Glomerular visceral epithelial cell (primary cell): ENCODE data around the gene MLPH.

Experiments
- DNase-seq: peaks from one replicate; pipeline ENCODE4 v3.0.0-alpha.2; 2016; ENCODE audit errors: extremely low spot score

Gene MLPH

GRCh38 chr2:237524631-237525030 is 37.6 kb downstream of the MLPH start:
- DNase-seq: no peak

GRCh38 chr2:237525559-237526157 is 38.6 kb downstream of the MLPH start:
- no peak for DNase-seq

GRCh38 chr2:237527233-237527632 is 40.2 kb downstream of the MLPH start:
- DNase-seq: no peak

- DNase-seq: no peak
These were observed 40.7 kb downstream of the MLPH start for GRCh38 chr2:237527766-237528165.

- DNase-seq: no peak
These were observed 42.7 kb downstream of the MLPH start for GRCh38 chr2:237529452-237530402.

GRCh38 chr2:237530472-237531433 is 43.7 kb downstream of the MLPH start:
- no peak for DNase-seq

GRCh38 chr2:237532160-237532559 is 45.1 kb downstream of the MLPH start:
- no peak for DNase-seq

- no peak for DNase-seq
These were observed 46.7 kb downstream of the MLPH start for GRCh38 chr2:237533668-237534161.

- no peak for DNase-seq
These were observed 47.3 kb downstream of the MLPH start for GRCh38 chr2:237534380-237534779.

GRCh38 chr2:237535385-237536082 is 48.5 kb downstream of the MLPH start:
- DNase-seq: no peak

- DNase-seq: no peak
These were observed 49.0 kb downstream of the MLPH start for GRCh38 chr2:237536083-237536415.

- DNase-seq: no peak
These were observed 49.6 kb downstream of the MLPH start for GRCh38 chr2:237536617-237537016.

GRCh38 chr2:237538001-237538720 is 51.1 kb downstream of the MLPH start:
- DNase-seq: no peak

- DNase-seq: no peak
These were observed 51.9 kb downstream of the MLPH start for GRCh38 chr2:237538901-237539300.

GRCh38 chr2:237539681-237540080 is 52.6 kb downstream of the MLPH start:
- DNase-seq: no peak

GRCh38 chr2:237540223-237540775 is 53.2 kb downstream of the MLPH start:
- DNase-seq: no peak

- DNase-seq: no peak
These were observed 53.8 kb downstream of the MLPH start for GRCh38 chr2:237540823-237541222.

GRCh38 chr2:237541243-237541642 is 54.2 kb downstream of the MLPH start:
- no peak for DNase-seq

- no peak for DNase-seq
These were observed 55.1 kb downstream of the MLPH start for GRCh38 chr2:237542001-237542704.
